ENCODE results near the gene SERBP1.
"Not testable (repeated sequence)": the region's sequence is repeated elsewhere in the genome, so short reads cannot be mapped to it uniquely, and the experiment has no call there.

SERBP1 gene

DNA sequence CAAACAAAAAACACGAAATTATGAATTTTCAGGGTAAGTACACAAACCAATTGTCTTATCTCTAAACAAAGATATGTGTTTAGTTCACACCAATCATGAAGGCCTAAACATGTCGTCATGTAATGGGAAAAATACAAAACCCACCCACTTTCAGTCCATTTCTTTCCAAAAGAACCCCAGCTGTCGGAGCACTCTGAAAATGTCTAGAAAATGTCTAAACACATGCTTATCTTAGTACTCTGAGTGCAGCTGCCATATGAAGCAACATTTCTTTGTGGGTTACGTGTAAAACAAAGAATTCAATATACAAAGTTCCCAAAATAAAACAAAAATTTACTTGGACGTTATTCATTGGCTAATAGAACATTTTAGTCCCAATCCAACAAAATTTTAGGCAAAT is 22.7 kb downstream of the SERBP1 start:
- DNase-seq (ENCODE audit: low read depth, low spot score): no peak

GRCh38 chr1:67405473-67406245 is 24.5 kb downstream of the SERBP1 start:
- DNase-seq (ENCODE audit: low read depth, low spot score): no peak

DNA sequence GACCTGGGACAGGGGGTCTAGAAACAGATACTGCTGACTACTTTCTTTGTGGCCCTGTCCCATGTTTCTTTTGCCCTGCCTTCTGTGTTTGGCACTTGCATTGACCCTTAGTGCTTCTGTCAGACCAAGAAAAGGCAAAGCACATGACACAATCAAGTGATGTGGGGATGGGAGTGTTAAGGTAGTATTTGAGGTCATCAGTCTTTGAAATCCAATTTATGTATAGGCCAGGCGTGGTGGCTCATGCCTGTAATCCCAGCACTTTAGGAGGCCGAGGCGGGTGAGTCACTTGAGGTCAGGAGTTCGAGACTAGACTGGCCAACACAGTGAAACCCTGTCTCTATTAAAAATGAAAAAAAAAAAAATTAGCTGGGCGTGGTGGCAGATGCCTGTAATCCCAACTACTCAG is 26.0 kb downstream of the SERBP1 start:
- no peak for DNase-seq (ENCODE audit: low read depth, low spot score)

- no peak for DNase-seq (ENCODE audit: low read depth, low spot score)
Observed at GRCh38 chr1:67401443-67401842, 28.8 kb downstream of the SERBP1 start.

DNA sequence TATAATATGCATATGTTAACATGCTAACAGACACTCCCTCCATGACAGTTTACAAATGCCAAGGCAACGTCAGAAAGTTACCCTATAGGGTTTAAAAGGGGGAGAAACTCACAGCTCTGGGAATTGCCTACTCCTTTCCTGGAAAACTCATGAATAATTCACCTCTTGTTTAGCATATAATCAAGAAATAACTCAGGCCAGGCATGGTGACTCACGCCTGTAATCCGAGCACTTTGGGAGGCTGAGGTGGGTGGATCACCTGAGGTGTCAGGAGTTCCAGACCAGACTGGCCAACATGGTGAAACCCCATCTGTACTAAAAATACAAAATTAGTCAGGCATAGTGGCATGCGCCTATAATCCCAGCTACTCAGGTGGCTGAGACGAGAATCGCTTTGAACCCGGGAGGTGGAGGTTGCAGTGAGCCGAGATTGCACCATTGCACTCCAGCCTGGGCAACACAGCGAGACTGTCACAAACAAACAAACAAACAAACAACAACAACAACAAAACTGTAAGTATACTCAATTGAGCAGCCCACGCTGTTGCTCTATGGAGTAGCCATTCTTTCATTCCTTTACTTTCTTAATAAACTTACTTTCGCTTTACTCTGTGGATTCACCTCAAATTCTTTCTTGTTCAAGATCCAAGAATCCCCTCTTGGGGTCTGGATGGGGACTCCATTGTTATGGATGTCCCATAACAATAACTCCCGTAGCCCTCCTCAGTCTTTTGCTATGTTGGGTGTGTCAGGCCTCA is 30.0 kb downstream of the SERBP1 start:
- DNase-seq (ENCODE audit: low read depth, low spot score): not testable (repeated sequence)

DNA sequence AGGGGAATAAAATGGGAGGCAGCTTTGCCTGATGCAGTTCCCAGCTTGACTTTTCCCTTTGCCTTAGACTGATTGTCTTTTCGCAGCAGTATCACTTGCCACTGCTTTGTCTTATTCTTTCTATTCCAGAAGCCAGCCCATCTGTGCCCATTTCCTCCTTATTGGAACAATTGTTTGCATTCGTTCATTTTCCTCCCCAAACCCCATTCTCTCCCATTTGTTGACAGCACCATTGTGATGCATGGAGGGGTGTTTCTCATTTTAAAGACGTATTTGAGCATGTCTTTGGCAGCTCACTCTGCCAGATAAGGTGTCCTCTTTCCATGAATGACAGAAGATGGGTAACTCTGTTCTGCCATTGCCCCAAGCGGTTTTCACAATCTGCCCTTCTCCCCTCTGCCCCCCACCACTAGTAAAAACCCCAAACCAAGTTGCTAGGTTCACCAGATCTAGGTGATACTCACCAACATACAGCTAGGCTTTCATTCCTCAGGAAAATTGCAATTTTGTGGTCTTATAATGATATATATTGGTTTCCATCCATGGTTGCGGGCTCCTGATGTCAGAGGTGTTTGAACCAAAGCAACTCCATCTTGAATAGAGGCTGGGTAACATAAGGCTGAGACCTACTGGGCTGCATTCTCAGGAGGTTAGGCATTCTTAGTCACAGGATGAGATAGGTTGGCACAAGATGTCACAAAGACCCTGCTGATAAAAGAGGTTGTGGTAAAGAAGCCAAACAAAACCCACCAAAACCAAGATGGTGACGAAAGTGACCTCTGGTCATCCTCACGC is 30.8 kb downstream of the SERBP1 start:
- DNase-seq (ENCODE audit: low read depth, low spot score): no peak

DNA sequence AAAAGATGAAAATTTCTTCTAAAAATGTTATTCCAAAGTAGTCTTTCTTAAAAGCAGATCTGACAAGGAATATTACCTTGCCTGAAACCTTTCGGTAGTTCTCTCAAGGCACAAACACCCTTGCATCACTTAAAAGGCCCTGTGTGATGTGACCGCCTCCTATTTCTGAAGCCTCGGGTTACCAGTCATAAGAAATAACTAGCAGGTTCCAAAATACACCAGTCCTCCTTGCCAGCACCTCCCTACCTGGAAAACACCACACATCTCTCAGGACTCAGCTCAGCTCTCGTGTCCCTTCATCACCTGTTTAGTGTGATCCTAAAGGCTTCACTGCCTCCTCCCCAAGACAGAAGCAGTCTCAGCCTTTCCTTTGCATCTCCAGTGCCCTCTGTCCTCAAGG is 35.7 kb downstream of the SERBP1 start:
- no peak for DNase-seq (ENCODE audit: low read depth, low spot score)

DNA sequence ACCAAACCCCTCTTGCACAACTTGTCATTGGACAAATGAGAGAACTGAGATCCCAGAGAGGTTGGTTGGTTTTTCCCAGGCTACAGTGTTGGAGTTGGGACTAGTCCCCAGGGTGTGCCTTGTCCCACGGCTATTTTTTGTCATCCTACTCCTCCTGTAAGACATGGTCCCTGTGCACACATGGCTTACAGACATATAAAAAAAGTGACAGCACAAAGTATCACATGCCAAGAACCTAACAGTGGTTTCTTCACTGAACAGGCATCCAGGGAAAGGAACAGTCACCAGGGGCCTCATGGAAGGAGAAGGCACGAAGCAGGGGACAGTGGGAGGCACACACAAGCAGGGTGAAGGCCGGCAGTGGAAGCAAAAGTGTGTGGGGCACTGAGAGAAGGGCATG is 36.5 kb downstream of the SERBP1 start:
- DNase-seq (ENCODE audit: low read depth, low spot score): no peak

- no peak for DNase-seq (ENCODE audit: low read depth, low spot score)
Observed at GRCh38 chr1:67393240-67393639, 37.0 kb downstream of the SERBP1 start.

DNA sequence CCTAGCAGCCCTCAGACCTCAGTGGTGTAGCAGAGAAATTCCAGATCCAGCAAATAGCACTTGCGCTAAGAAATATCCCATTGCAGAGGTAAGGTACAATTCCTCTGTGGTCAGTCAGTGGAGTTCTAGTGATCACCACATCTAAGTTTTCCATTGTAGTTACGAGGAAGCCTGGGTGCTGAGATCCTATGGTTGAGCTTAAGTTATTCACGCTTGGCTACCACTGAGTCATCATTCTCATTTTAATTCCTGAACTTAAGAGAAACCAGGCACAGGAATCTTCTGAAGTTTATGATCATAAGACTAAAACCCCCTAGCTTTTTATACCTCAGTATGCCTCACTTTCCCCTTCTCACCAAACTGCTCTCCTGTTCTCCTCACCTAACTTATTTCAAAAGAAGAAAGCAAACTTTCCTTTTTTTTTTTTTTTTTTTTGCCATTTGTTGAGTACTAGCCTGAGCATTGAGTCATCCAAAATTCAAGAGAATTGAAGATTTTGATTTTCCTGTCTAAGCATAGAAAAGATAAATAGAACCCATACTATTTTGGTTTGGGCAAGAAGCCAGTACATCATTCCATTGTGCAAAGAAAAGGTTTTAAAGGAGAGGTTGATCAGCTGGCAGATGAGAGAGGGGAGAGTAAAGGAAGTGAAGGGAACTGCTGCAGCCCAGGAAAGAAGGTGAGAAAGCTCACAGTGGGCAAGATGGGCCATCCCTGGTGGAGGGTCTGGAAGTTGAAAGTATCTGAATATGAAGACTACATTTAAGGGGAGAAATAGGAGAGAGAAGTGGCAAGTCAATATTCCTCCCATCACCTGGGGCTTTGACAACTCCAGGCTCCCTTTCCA is 39.9 kb downstream of the SERBP1 start:
- no peak for DNase-seq (ENCODE audit: low read depth, low spot score)

- DNase-seq (ENCODE audit: low read depth, low spot score): no peak
Observed at GRCh38 chr1:67383999-67384638, 46.1 kb downstream of the SERBP1 start.

GRCh38 chr1:67382292-67382691 is 47.9 kb downstream of the SERBP1 start:
- no peak for DNase-seq (ENCODE audit: low read depth, low spot score)

DNA sequence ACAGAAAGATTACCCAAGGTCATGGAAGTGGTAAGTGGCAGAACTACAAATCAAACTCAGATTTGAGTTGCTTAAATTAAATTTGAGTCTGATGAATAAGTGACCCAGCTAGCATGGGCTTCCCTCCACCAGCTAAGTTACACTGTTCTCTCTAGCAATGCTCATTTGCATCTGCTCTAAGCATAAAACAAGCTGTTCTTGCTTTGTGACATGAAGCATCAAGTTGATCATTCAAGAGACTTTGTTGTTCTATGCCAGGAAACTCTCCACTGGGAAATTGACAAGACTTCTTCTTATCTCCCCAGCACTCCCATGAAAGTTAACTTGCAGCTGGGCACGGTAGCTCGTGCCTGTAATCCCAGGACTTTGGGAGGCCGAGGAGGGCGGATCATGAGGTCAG is 49.0 kb downstream of the SERBP1 start:
- DNase-seq (ENCODE audit: low read depth, low spot score): no peak

GRCh38 chr1:67377253-67377652 is 52.9 kb downstream of the SERBP1 start:
- no peak for DNase-seq (ENCODE audit: low read depth, low spot score)

- no peak for DNase-seq (ENCODE audit: low read depth, low spot score)
Observed at GRCh38 chr1:67376381-67376780, 53.8 kb downstream of the SERBP1 start.

DNA sequence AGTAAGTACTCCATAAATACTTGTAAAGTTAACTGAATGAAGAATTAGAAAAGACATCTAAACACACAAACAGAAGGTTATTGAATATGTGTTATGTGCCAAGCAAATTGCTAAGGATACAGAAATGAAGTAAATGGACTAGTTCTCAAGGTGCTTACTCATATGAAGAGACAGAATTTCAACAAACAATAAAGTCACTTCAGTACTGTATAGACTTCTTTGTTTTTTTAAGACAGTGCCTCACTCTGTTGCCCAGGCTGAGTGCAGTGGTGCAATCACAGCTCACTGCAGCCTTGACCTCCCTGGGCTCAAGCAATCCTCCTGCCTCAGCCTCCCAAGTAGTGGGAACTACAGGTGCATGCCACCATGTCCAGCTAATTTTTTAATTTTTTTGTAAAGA is 57.3 kb downstream of the SERBP1 start:
- no peak for DNase-seq (ENCODE audit: low read depth, low spot score)

DNA sequence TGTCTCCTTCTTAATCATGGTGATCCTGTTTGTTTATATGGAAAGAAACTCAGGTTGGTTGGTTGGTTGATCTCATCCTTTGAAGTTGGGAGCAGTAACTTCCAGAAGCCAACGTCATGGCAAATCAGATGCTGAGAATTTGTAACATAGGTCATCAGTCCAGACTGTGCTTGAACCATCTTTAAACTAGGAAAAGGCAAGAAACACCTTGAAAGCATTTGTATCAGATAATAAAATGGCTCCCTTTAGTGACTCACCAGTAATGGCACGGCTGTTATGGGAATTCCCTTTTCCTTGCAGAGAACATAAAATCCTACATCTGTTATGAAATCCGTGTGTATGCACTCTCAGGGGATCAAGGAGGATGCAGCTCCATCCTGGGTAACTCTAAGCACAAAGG is 58.1 kb downstream of the SERBP1 start:
- DNase-seq (ENCODE audit: low read depth, low spot score): no peak

DNA sequence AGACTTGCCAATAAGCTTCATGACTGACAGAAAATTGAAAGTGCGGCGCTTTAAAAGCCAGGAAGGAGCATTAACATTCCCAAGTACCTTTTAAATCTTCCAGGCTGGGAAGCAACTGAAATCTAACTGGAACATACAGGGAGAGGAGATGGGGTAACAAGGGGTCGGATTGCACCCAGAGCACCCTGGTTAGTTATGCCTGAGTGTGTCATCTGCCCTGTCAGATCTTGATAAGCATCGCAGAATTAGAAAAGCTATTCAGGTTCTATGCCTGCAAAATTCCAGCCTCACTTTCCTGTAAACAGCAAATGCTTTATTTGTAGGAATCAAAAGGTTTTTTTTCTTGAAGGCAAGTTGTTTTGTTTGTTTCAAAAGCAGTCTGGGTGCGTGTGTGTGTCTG is 58.5 kb downstream of the SERBP1 start:
- DNase-seq (ENCODE audit: low read depth, low spot score): no peak

DNA sequence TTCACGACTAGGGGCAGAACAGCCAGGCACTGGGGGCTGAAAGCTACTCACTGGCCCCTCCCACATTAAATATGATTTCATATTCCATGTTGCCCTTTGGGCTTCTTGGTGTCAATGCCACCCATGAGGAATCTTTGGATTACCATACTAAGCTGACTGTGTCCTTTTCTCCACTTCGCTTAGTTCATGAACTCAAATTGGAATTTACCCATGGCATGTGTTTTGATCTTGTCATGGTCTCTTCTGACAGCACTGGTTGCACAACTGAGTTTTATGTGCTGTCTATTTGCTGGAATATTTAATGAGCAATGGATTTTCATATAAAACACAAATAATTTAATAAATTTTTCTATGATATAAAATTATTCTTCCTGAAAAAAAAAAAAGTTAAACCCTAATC is 59.2 kb downstream of the SERBP1 start:
- DNase-seq (ENCODE audit: low read depth, low spot score): no peak

- no peak for DNase-seq (ENCODE audit: low read depth, low spot score)
Observed at GRCh38 chr1:67368046-67368514, 62.1 kb downstream of the SERBP1 start.

Data from brain pericyte (primary cell).